ENCODE measurements around the gene KRTAP2-1.
"Not testable (repeated sequence)": the region's sequence is repeated elsewhere in the genome, so short reads cannot be mapped to it uniquely, and the experiment has no call there.

KRTAP2-1 gene

DNA sequence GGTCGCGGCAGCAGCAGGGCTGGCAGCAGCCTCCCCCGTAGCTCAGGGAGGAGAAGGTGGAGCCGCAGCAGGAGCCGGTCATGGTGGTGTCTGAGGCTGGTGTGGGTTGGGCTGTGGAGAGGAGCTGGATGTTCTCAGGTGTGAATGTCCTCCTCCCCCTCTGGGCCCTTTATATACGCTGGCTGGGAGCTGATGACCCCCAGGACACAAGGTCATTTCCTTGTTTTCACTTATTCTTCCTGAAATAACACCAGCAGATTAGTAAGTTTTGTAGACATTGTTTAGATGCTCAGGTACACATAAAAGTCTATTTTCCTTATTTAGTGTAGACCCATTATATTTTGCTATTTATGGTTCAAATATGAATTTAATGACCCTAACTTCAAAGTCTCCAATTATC is 8.0 kb upstream of the KRTAP2-1 start, which contains the start of gene KRTAP2-2:
Gene KRTAP2-2, minus strand, starts transcription at position 101 of the 400 bp plus-strand sequence. Its CDS starts 19 bp downstream, at position 82.
- not testable (repeated sequence) for DNase-seq

DNA sequence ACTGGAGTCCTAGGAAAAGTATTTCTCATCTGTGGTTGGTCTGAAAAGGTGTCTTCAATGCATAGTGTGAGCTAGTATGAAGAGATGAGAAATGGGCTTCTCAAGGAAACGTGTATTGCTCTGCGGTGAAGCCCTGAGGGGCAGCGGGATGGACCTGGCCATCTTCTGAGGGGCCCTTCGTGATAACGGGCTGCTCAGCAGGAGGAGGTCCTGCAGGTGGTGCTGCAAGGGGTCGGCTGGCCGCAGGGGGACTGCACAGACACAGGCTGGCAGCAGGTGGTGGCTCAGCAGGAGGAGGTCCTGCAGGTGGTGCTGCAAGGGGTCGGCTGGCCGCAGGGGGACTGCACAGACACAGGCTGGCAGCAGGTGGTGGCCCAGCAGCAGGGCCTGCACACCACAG is 7.4 kb upstream of the KRTAP2-1 start:
- not testable (repeated sequence) for DNase-seq

DNA sequence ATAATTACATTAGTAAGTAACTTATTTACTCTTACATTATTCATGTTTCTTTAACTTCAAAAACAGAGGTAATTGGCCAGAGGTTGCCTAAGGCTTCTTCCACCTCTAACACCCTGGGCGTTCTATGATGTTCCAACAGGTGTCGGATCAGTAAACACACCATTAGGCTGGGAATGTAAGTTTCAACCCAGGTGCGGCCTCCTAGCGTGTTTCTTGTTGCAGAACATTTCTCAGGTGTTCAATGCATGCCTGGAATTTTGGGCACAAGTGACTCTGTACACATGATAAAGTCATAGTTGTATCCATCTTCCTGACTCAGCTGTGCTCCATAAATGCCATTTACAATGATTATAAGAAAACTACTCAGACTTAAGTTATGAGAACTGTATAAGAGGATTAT is 6.9 kb upstream of the KRTAP2-1 start:
- no peak for DNase-seq

DNA sequence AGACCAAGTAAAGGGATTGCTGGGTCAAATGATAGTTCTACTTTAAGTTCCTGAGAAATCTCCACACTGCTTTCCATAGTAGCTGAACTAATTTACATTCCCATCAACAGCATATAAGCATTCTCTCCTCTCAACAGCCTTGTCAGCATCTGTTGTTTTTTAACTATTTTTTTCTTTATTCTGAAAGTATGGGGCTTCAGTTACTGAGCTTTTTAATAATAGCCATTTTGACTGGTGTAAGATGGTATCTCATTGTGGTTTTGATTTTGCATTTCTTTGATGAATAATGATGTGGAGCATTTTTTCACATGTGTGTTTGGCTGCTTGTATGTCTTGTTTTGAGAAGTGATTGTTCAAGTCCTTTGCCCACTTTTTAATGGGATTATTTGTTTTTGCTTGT is 5.5 kb upstream of the KRTAP2-1 start:
- no peak for DNase-seq

- no peak for DNase-seq
Measured at GRCh38 chr17:41049110-41049509, 2.0 kb upstream of the KRTAP2-1 start.

DNA sequence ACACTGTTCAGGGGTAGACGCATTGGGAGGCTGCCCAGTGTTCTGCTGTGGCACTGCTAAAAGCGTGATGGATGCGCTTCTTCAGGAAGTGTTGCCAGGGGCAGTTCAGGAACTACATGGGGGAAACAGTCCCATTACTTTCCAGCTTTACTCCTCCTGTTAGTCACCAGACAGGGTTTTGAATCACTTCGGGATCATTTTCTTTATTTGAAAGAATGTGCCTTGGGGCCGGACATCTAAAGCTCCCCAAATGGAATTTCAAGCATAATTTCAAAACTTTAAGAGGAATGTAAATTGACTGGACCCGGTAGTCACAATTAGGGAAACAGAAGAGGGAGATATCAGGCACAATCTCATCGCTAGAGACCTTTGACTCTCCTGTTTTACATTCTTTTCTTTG is 1.3 kb upstream of the KRTAP2-1 start:
- no peak for DNase-seq

DNA sequence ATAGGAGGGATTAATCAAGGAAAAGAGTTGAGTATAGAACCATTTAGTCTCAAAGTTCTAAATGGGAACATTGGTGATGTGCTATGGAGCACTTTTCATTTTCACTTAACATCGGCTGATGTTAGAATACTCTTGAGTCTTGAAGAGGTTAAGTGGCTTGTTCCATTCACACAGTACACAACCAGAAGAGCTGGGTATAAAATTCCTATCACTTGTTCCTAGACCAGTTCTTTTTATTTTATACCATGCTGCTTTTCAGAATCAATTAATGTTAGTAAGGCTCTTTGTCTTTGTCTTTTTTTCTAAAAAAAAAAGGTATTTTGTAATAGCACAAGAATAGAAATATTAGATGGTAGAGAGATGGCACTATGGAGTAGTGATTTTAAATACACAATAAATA is 4.2 kb downstream of the KRTAP2-1 start:
- no peak for DNase-seq

GRCh38 chr17:41040783-41041571 is 6.1 kb downstream of the KRTAP2-1 start, which contains the start of gene KRTAP1-1:
KRTAP1-1 (minus strand) TSS chr17:41041450; CDS start chr17:41041397, 53 bp downstream.
- DNase-seq = not testable (repeated sequence)

DNA sequence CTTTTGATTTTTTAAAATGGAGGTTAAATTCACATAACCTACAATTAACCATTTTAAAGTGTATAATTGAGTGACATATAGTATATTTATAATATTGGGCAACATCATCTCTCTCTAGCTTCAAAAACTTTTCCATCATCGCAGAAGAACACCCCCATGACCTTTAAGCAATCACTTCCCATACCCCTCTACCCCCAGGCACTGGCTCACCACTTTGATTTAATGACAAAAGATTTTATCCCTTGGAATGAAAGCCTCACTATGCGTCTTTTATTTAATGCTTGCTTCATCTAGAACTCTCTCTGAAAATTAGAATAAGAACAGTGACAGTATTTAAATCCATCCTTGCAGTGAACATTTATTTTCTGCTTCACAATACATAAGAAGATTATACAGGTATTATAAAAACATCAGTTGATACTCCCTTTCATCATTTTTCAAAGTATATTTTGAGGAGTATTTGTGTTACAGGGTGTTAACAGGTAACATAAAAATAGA is 9.2 kb downstream of the KRTAP2-1 start:
- no peak for DNase-seq

DNA sequence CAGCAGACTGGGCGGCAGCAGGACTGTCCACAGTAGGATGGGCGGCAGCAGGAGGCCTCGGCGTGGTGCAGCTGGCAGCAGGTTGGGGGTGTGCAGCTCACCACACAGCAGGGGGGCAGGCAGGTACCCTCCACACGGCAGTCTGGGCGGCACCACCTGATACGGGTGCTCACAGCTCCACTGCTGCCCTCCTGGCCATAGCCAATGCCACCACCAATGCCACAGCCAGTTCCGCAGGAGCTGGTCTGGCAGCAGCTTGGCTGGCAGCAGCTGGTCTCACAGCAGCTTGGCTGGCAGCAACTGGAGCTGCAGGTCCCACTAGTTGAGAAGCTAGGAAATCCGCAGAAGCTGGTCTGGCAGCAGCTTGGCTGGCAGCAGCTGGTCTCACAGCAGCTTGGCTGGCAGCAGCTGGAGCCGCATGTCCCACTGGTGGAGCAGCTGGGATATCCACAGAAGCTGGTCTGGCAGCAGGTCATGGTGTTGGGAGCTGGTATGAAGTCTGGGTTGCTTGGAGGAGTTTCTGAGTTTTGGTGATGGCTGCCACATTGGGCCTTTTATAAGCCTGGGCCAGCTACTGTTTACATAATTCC is 12.7 kb downstream of the KRTAP2-1 start, which contains the start of gene KRTAP1-3:
Gene KRTAP1-3, minus strand, starts transcription at position 529 of the 590 bp plus-strand sequence. Its CDS starts 53 bp downstream, at position 476.
- not testable (repeated sequence) for DNase-seq

DNA sequence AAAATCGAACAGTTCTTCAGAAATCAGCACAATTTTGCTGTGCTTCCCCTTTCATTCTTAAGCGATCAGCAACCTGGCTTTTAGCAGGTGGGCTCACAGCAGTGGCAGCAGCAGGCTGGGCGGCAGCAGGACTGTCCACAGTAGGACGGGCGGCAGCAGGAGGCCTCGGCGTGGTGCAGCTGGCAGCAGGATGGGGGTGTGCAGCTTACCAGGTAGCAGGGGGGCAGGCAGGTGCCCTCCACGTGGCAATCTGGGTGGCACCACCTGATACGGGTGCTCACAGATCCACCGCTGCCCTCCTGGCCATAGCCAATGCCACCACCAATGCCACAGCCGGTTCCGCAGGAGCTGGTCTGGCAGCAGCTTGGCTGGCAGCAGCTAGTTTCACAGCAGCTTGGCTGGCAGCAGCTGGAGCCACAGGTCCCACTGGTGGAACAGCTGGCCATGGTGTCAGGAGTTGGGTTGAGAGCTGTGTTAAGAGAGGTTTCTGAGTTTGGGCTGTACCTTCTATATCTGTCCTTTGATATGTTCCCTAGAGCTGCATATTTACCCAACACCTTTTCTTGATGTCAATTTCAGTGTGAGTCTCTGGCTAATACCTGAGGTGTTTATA is 17.4 kb downstream of the KRTAP2-1 start, which contains the start of gene KRTAP1-4:
Gene KRTAP1-4, minus strand, starts transcription at position 563 of the 613 bp plus-strand sequence. Its CDS starts 117 bp downstream, at position 446.
- DNase-seq = no peak

DNA sequence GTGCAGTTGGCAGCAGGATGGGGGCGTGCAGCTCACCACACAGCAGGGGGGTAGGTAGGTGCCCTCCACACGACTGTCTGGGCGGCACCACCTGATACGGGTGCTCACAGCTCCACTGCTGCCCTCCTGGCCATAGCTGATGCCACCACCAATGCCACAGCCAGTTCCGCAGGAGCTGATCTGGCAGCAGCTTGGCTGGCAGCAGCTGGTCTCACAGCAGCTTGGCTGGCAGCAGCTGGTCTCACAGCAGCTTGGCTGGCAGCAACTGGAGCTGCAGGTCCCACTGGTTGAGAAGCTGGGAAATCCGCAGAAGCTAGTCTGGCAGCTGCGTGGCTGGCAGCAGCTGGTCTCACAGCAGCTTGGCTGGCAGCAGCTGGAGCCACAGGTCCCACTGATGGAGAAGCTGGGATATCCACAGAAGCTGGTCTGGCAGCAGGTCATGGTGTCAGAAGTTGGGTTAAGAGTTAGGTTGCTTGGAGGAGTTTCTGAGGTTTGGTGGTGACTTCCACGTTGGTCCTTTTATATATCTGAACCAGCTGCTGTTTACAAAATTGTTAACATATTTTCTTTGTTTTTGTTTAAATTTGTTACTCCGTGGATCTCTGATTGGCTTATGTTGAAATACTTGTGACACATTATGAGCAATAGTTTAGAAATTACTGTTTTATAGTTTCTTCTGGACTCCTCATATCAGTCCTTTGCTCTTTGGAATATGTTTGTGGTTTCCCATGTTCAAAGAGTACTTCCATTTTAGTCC is 20.2 kb downstream of the KRTAP2-1 start, which contains the start of gene KRTAP1-5:
Gene KRTAP1-5, minus strand, starts transcription at position 494 of the 757 bp plus-strand sequence. Its CDS starts 53 bp downstream, at position 441.
- DNase-seq = no peak

GRCh38 chr17:41024697-41025096 is 22.4 kb downstream of the KRTAP2-1 start:
- DNase-seq = no peak

DNA sequence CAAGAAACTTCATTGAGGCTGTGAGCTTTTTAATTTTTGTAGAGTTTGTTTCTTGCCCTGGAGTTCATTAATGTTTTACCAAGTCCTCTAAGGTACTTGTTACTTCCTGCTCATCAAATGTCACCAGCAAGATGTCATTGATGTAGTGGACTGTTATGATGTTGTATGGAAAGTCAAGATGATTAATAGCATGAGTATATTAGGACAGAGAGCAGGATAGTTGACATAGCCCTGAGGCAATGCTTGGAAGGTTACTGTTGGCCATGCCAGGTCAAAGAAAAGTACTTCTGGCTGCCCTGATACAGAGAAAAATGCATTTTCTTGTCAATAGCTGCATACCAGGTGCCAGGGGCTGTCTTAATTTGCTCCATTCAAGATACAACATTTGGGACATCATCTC is 26.8 kb downstream of the KRTAP2-1 start:
- no peak for DNase-seq

- DNase-seq = no peak
Measured at GRCh38 chr17:41019415-41019814, 27.7 kb downstream of the KRTAP2-1 start.

GRCh38 chr17:41018541-41018940 is 28.6 kb downstream of the KRTAP2-1 start:
- DNase-seq = no peak

DNA sequence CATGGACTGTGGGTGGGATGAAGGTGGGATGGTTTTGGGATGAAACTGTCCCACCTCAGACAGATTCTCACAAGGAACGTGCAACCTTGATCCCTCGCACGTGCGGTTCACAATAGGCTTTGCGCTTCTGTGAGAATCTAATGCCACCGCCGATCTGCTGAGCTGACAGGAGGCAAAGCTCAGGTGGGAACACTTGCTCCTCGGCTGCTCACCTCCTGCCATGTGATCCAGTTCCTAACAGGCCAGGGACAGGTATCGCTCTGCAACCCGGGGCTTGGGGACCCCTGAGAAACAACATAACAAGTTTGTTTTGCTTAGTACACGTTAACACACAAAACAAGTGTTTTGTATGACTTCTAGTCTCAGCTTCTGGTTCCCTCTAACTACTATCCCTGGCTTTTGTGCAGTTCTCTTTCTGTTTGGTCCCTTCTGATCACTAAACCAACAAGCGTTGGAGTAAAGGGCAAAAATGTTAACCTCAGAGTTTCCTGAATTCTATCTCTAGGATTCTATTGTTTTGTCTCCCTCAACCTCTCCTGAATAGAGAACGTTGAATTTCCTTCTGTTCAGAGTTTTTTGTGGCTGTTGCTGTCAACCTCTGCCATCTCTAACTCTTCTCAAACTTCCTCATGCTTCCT is 30.4 kb downstream of the KRTAP2-1 start:
- DNase-seq = no peak

- DNase-seq = no peak
Measured at GRCh38 chr17:41015454-41015853, 31.7 kb downstream of the KRTAP2-1 start.

DNA sequence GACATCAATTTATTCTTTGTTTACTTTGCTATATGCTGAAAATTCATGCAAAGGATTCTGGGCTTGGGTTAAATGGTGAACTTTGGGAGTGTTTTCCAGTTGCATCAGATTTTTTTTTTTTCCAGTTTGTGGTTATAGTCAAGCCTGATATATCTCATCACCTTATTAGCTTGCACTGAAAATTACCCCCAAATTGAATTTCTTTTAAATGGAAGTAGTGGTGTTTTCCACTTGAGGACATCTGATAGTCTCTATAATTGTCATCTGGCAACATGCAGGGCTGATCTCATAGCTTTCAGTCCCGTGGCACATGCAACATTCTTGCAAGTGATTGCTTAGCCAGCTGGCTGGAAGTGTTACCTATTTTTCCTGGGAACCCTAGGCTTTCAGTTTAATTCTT is 33.5 kb downstream of the KRTAP2-1 start:
- DNase-seq = no peak

- DNase-seq = no peak
Measured at GRCh38 chr17:41013181-41013580, 33.9 kb downstream of the KRTAP2-1 start.

DNA sequence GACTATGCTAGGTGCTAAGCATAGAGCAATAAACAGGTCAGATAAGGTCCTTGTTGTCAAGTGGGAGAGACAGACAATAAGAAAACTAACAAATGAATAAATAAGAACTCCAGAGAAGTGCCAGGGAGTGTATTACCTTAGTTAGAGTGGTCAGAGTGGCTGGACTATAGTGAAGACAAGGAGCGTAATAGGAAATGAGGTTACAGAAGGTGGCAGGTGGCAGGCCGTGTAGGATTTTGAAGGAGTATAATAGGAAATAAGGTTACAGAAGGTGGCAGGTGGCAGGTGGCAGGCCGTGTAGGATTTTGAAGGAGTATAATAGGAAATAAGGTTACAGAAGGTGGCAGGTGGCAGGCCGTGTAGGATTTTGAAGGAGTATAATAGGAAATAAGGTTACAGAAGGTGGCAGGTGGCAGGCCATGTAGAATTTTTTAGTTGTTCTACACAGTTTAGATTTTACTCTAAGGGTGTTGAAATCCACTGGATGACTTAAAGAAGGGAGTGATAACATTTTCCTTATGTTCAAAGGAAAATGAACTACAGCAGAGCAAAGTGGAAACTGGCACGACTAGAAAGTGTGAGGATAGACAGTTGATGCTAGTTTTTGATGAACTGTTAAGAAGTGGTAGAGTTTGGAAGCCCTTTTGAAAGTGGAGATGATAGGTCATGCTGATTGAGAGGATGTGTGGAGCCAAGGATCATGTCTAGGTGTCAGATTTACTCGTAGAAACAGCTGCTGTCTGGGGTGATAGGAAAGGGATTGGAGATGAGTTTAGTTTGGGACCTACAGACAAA is 34.6 kb downstream of the KRTAP2-1 start:
- no peak for DNase-seq

Measured in activated CD8-positive, alpha-beta memory T cell treated with anti-CD3 and anti-CD28 coated beads for 24 hours (primary cell).